SU-DHL-6 (cell line): ENCODE results near the gene RAP1GAP.

Source experiments
- EZH2phosphoT487 ChIP-seq: fragments of 200-600 bp; sonication (generic), shearing (Covaris generic); conservative IDR thresholded peaks from 2 replicates; pipeline ENCODE4 v1.6.1; 2018; ENCODE audit warnings: mild to moderate bottlenecking, antibody characterized with exemption, low read length, moderate library complexity, mixed read lengths
- TF ChIP-seq, protein P1 (sequence below): fragments of 200-600 bp; sonication (generic); IDR thresholded peaks from one replicate; pipeline ENCODE4 v1.5.1; 2017; ENCODE audit warnings: antibody characterized with exemption, mild to moderate bottlenecking, low read length, moderate library complexity; ENCODE audit not compliant: insufficient read depth, poor library complexity, severe bottlenecking

DNA sequence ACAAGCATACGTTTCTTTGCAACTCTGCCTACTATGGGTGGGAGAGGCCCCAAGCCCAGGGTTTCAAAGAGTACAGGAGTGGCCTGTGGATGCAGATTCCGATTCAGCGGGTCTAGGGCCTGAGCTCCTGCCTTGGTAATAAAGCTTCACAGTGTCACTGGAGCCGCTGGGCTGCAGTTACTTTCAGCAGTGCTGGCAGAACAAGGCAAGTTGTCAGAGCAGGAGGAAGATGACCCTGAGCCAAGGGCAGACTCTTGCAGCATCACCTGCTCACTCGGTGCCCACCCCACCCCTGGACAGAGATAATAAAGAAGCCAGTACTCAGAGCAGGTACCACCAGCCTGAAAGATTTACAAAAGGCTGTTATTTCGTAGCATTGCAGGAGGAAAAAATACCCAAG lies 8.0 kb upstream of the RAP1GAP start:
- TF ChIP-seq, protein P1, sequence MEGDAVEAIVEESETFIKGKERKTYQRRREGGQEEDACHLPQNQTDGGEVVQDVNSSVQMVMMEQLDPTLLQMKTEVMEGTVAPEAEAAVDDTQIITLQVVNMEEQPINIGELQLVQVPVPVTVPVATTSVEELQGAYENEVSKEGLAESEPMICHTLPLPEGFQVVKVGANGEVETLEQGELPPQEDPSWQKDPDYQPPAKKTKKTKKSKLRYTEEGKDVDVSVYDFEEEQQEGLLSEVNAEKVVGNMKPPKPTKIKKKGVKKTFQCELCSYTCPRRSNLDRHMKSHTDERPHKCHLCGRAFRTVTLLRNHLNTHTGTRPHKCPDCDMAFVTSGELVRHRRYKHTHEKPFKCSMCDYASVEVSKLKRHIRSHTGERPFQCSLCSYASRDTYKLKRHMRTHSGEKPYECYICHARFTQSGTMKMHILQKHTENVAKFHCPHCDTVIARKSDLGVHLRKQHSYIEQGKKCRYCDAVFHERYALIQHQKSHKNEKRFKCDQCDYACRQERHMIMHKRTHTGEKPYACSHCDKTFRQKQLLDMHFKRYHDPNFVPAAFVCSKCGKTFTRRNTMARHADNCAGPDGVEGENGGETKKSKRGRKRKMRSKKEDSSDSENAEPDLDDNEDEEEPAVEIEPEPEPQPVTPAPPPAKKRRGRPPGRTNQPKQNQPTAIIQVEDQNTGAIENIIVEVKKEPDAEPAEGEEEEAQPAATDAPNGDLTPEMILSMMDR = no peak
- no peak for TF ChIP-seq EZH2phosphoT487
